Prostate gland (tissue), 2 donors: ENCODE data around the gene GLRX.
A peak's percentile ranks its signal among the peaks of the same experiment; 100 is the strongest.

Experiments
- CTCF ChIP-seq, 4 experiments: fragments of 200-600 bp in 2 of 4; fragments of 450-650 bp in 2 of 4; sonication (generic) in 2 of 4; IDR thresholded peaks; 1 replicate in 3 of 4; 2 replicates in 1 of 4; pipeline ENCODE4 v1.5.1; 2016 to 2019; ENCODE audit warnings: antibody characterized with exemption in 4 of 4, mild to moderate bottlenecking in 2 of 4, moderate library complexity in 2 of 4
- POLR2A ChIP-seq: fragments of 450-650 bp; IDR thresholded peaks from one replicate; pipeline ENCODE4 v1.6.1; 2016; ENCODE audit warnings: antibody characterized with exemption, mild to moderate bottlenecking
- POLR2AphosphoS5 ChIP-seq: sonication (generic); formaldehyde crosslinking; IDR thresholded peaks from one replicate; pipeline ENCODE4 v1.6.1; 2017; ENCODE audit warnings: antibody characterized with exemption

DNA sequence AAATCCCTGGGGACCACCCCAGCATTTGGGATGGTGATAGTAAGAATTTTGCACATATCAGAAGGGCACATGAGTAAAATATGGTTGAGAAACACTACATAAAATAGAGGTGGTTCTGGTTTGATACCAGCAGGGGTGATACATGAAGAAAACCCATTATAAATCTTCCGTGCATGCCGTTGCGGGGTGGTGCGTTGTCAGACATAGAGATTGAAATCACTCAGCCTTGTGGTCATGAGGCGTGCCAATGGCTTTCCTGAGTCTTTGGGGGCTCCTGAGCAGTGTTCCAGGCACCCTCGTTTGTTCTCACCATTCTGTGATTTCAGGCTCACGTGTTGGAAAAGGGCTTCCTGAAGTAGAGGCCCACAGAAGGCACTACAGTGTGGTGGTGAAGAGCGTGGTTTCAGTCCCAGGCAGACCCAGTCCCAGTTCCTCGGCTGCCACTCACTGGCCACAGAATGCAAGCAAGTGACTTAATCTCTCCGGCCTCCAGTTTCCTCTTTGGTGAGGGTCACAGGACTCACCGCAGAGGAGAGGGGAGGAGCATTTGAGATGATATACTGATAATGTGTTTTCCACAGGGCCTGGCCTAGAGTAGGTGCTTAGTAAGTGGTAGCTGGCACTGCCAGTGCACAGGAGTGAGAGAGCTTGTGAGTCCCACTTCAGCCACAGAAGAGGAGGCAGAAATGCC is 20.5 kb upstream of the GLRX start:
- TF ChIP-seq POLR2AphosphoS5 (no peak), POLR2A (no peak), CTCF (IDR thresholded peaks at IDR 0.05) (peak in 1 of 4 experiments; percentile 2)
